ENCODE measurements around the gene FBLN5.

GRCh38 chr14:91898372-91898771 is 49.1 kb downstream of the FBLN5 start:
- no peak for TF ChIP-seq CTCF (IDR thresholded peaks at IDR 0.05; ENCODE audit: low read depth, low read length)
- TF ChIP-seq EZH2phosphoT487 (IDR thresholded peaks at IDR 0.05; ENCODE audit: low read depth): no peak
